ENCODE data around the gene CCDC196. TPM values are rescaled to one million over a fixed set of nuclear protein-coding genes. Genes with fewer than 3 reads are reported as not detected.
"Not testable (repeated sequence)": the region's sequence is repeated elsewhere in the genome, so short reads cannot be mapped to it uniquely, and the experiment has no call there.

Gene CCDC196
- total RNA-seq, 1 donor = not detected

DNA sequence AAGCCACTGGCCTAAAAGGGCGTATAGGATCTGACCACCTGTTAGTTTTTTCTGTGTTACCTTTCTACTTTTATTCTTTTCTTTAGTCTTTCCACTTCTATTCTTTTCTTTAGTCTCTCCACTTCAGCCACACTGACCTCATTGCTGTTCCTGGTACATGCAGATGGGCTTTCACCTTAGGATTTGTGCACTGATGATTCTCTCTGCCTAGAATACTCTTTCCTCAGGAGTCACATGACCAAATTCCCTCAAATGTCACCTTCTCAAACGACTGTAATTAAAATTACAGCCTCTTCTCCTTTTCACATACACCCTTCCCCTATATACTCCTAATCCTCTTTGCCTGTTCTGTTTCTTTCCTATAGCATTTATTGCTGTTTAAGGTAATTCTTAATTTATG is 57.8 kb downstream of the CCDC196 start:
- H3K4me3 ChIP-seq (ENCODE audit: low read depth, low read length) = no peak overlapping the region
- no peak for TF ChIP-seq CTCF (IDR thresholded peaks at IDR 0.05; ENCODE audit: insufficient read depth, low read depth, low read length)
- no peak for DNase-seq (ENCODE audit: low read depth)

GRCh38 chr14:66545191-66545590 is 59.0 kb downstream of the CCDC196 start:
- not testable (repeated sequence) for DNase-seq (ENCODE audit: low read depth); H3K4me3 ChIP-seq (ENCODE audit: low read depth, low read length)

GRCh38 chr14:66545751-66546150 is 59.6 kb downstream of the CCDC196 start:
- DNase-seq (ENCODE audit: low read depth); H3K4me3 ChIP-seq (ENCODE audit: low read depth, low read length): not testable (repeated sequence)

Other genes with a start within 250 kb of the CCDC196 start
- 5.8 and 9.1 TPM in 2 replicates for gene GPHN, start 21.8 kb downstream of the CCDC196 start, total RNA-seq

Data from fibroblast of villous mesenchyme (primary cell).